Fibroblast of villous mesenchyme (primary cell): ENCODE data around the gene RAD18. TPM values are rescaled to one million over a fixed set of nuclear protein-coding genes. Genes with fewer than 3 reads are reported as not detected.

Experiments used
- DNase-seq: peaks from one replicate; pipeline ENCODE4 v3.0.0-alpha.2; 2010; ENCODE audit warnings: low read depth
- H3K4me3 ChIP-seq: 2 replicates; pipeline ENCODE4 v1.5.1; 2011; ENCODE audit warnings: low read depth, mild to moderate bottlenecking, low read length
- CTCF ChIP-seq: IDR thresholded peaks from 2 replicates; pipeline ENCODE4 v1.5.1; 2012; ENCODE audit warnings: low read depth, mild to moderate bottlenecking, low read length; ENCODE audit not compliant: insufficient read depth
- total RNA-seq: library from RNA; depleted of rRNA; stranded (reverse); fragments of >200 nt; gene quantifications from 2 replicates; pipeline ENCODE4 v1.2.3, GENCODE V29; 2012

Gene RAD18
- total RNA-seq, 1 donor: 18.1 TPM

- no peak for DNase-seq
These were observed 78.5 kb downstream of the RAD18 start for GRCh38 chr3:8884630-8885290.

GRCh38 chr3:8882642-8883041 is 80.6 kb downstream of the RAD18 start:
- H3K4me3 ChIP-seq: no peak overlapping the region
- DNase-seq: no peak
- no peak for TF ChIP-seq CTCF

More at GRCh38 chr3:8884630-8885290, 78.5 kb downstream of the RAD18 start:
- no peak for TF ChIP-seq CTCF
- no peak overlapping the region for H3K4me3 ChIP-seq

- H3K4me3 ChIP-seq: no peak overlapping the region
- no peak for DNase-seq
These were observed 81.1 kb downstream of the RAD18 start for GRCh38 chr3:8882171-8882593.

GRCh38 chr3:8879347-8879944 is 83.8 kb downstream of the RAD18 start:
- TF ChIP-seq CTCF: no peak
- H3K4me3 ChIP-seq: no peak overlapping the region
- DNase-seq: no peak

More at GRCh38 chr3:8882171-8882593, 81.1 kb downstream of the RAD18 start:
- TF ChIP-seq CTCF: no peak

- no peak for DNase-seq
- TF ChIP-seq CTCF: no peak
- no peak overlapping the region for H3K4me3 ChIP-seq
These were observed 87.4 kb downstream of the RAD18 start for GRCh38 chr3:8875836-8876235.

GRCh38 chr3:8873740-8874139 is 89.5 kb downstream of the RAD18 start:
- no peak for TF ChIP-seq CTCF
- DNase-seq: no peak
- H3K4me3 ChIP-seq: no peak overlapping the region

- DNase-seq: no peak
- TF ChIP-seq CTCF: no peak
- no peak overlapping the region for H3K4me3 ChIP-seq
These were observed 91.0 kb downstream of the RAD18 start for GRCh38 chr3:8872261-8872660.
